Stimulated activated CD4-positive, alpha-beta T cell treated with anti-CD3 and anti-CD28 coated beads, Interleukin-15, amount 100 ng/mL, for 48 hours (primary cell): ENCODE measurements around the gene TAF10.

Source experiments
- DNase-seq, 2 donors: peaks; one replicate each; pipeline ENCODE4 v3.0.0-alpha.2; 2020; ENCODE audit warnings: low read depth in 2 of 2

Gene TAF10

GRCh38 chr11:6640985-6641701, 29.1 kb upstream of the TAF10 start:
- DNase-seq, result no peak

DNA sequence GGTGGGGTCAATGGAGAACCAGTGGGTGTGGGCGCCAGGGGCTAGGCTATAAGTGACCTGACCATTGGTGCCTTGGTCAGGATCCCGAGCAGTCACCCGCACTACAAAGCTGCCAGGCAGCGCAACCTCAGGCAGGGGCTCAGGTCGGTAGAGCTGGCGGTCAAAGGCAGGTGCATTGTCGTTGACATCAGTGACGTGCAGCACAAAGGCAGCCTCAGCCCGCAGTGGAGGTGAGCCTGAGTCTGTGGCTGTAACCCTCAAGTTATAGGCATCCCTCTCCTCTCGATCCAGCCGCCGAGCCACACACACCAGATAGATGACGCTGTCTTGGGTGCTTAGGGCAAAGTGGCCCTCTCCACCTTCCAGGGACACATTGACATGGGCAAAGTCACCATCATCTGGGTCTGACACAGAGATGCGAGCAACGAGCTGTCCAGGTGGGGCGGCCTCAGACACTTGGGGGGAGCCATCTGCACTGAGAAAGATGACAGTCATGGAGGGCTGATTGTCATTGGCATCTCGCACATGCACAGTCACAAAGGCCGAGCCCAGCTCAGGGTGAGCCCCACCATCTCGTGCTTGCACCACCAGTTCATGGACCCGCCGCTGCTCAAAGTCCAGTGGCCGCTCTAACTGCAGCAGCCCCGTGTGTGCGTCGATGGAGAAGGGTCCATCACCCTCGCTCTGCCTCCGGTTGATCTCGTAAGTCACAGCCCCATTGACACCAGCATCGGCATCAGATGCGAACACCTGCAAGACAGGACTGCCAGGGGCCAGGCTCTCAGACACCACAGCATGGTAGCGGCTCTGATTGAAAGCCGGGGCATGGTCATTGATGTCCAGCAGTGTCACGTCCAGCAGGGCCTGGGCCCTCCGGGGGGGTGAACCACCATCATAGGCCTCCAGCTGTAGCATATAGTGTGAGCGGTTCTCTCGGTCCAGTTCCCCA, 28.3 kb upstream of the TAF10 start:
- DNase-seq, result no peak

GRCh38 chr11:6638429-6638828, 26.4 kb upstream of the TAF10 start:
- DNase-seq, result no peak

GRCh38 chr11:6637871-6638270, 25.9 kb upstream of the TAF10 start:
- no peak for DNase-seq

DNA sequence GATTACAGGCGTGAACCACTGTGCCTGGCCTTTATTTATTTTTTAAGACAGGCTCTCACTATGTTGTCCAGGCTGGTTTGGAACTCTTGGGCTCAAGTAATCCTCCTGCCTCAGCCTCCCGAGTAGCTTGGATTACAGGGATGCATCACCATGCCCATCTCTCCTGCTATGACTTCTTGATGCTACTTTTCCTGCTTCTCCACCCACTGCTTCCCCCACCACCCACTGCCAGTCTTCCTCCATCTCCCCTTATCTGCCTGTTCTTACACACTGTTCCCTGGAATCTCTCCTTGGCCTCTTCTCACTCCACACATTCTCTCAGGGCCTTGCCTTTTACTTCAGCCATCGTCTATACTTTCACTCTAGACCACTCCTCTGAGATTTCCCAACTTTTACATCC, 24.5 kb upstream of the TAF10 start:
- no peak for DNase-seq

GRCh38 chr11:6635082-6635932, 23.3 kb upstream of the TAF10 start:
- no peak for DNase-seq

DNA sequence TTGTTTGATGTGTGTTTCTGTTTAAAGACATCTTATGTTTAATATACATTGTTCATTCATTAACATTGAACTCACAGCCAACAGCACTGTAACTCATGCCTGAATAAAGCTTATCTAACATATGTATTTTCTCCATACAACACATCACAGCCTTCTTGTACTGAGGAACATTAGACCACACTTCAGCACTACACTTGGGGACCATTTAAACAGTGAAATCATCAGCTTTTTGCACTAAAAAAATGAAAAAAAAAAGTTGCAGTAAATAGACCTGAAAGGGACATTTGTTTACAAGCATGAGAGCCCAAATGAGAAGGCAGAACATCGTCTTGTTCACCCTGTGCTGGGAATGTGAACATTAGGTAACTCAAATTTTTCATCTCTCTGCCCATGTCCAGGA, 22.5 kb upstream of the TAF10 start:
- no peak for DNase-seq

- DNase-seq, result no peak
Observed at GRCh38 chr11:6633422-6634408, 21.7 kb upstream of the TAF10 start.

- DNase-seq, result no peak
Observed at GRCh38 chr11:6632116-6633073, 20.4 kb upstream of the TAF10 start.

- DNase-seq, result no peak
Observed at GRCh38 chr11:6631361-6631890, 19.4 kb upstream of the TAF10 start.

GRCh38 chr11:6630632-6631291, 18.7 kb upstream of the TAF10 start:
- no peak for DNase-seq

GRCh38 chr11:6629892-6630631, 18.0 kb upstream of the TAF10 start:
- DNase-seq, result no peak

DNA sequence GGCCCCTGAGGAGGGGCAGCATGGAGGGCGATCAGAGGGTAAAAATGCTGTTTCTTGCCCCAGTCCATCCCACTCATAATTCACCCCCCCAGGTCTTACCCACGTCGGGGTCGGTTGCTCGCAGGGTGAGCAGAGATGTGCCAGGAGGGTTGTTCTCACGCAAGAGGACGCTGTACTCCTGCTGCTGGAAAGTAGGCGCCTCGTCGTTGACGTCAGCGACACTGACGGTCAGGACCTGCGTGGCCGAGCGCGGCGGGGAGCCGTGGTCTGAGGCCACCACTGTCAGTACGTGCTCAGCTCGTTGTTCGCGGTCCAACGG, 17.5 kb upstream of the TAF10 start:
- DNase-seq, result no peak

GRCh38 chr11:6628526-6628925, 16.5 kb upstream of the TAF10 start:
- DNase-seq, result no peak

DNA sequence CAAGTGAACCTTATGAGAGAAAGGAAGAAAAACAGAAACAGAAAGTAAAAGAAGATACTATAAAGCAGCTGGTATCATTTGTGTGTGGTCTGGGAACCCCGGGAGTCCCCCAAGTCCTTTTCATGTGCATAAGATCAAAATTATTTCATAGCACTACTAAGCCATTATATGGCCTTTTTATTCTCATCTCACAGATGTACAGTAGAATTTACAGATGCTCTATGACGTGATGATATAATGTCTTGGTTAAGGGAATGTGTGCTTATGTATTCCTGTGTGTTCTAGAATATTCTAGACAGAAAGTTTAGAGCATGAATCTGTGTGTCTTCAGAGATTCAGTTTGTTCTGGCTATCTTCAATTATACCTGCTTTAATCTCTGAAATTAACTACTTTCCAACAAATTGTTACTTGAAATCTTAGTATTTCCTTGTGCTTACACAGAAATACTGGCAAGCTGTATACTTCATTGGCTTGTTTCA, 15.8 kb upstream of the TAF10 start:
- DNase-seq, result no peak

DNA sequence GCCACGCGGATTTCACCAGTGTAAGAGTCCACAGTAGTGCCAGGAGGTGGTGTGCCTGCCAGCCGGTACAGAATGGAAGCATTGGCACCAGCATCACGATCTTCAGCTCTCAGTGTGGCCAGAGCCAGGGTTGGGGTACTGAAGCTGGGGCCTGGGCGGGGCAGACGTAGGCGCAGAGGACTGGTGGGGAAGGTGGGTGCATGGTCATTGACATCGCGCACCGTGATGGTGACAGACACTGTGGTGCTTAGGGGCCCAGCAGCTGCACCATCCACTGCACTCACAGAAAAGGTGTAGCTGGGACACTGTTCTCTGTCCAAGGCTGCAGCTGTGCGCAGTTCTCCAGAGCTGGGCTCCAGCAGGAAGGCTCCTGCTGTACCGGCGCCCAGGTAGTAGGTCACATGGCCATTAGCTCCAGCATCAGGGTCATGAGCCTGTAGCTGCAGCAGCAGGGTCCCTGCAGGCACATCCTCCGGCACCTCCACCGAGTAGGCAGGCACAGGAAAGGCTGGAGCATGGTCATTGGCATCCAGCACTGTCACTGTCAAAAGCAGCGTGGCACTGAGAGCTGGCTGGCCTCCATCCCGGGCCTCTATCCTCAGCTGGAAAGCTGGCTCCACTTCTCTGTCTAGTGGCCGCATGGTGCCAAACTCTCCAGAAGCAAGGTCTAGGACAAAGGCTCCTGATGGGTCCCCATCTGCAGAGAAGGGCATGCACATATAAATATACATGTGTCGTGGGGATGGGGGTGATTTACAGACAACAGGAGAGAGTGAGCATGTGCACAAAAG, 15.2 kb upstream of the TAF10 start:
- DNase-seq, result no peak

DNA sequence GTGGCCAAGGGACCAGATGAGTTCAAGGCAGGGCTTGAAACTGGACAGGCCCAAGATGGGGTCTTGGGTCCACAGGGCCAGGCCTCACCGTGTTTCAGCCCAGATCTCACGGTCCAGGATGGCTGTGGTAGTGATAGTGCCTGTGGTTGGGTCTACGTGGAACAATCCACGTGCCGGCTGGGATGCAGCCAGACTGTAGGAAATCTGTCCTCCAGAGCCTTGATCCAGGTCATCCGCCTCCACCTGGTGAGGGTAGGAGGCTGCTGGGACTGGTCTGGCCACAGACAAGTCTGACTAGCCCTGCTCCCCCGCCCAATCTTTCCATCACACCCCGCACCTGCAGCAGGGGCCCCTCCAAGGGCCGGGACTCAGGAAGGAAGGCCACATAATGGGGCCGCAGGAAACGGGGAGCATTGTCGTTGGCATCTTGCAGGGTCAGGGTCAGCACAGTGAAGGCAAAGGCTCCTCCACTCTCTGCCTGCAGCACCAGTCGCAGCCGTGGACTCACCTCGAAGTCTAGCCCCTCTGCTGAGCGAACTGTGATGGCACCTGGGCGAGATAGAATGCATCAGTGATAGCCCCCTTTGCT, 13.9 kb upstream of the TAF10 start:
- DNase-seq, result no peak
